ENCODE measurements around the gene C1QTNF1.
A peak's percentile ranks its signal among the peaks of the same experiment; 100 is the strongest.
"Not testable (repeated sequence)": the region's sequence is repeated elsewhere in the genome, so short reads cannot be mapped to it uniquely, and the experiment has no call there.

Gene C1QTNF1

DNA sequence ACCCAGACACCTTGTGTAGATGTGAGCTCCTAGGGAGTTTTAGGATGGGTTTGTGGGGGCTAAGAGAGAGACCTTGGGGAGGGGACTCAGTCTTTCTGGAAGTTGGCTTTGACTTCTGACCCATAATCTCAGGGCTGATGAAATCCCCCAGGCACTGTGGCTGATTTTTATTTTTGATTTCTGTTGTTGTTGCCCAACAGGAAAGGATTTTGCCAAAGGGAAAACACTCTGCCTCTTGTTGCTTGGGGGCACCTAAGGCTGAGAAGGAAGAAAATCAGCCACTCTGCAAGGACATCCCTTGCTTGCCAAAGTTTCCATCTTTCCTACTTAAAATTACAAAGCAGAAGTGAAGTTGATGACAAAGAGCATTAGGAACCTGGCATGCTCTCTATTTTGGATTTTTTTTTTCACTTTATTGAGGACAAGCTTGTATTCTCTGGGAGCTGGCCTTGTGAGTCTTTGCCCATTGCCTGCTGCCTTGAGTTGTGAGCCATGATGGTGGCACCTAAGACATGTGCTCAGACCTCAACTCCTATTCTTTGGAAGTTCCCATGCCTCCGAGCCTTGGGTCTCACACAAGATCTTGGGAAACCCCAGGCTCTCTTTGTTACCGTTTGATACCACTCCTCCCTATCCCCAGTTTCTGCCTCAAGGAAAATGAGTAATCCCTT is 3.2 kb upstream of the C1QTNF1 start:
- no peak for TF ChIP-seq CTCF (IDR thresholded peaks at IDR 0.05; ENCODE audit: low read depth, low read length, missing control alignments)
- DNase-seq (ENCODE audit: extremely low read depth, low read depth), result no peak
- H3K4me3 ChIP-seq (replicated peaks; ENCODE audit: low read depth, low read length), result no peak overlapping the region

DNA sequence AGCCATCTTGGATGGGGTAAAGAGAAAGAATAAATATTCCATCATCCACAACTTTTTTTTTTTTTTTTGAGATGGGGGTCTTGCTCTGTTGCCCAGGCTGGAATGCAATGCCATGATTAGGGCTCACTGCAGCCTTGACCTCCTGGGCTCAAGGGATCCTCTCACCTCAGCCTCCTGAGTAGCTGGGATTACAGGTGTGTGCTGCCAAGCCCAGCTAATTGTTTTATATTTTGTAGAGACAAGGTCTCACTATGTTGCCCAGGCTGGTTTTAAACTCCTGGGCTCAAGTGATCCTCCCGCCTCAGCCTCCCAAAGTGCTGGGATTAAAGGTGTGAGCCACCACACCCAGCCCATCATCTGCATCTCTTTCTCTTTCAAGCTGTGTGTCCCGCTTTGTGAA is 2.0 kb upstream of the C1QTNF1 start:
- H3K4me3 ChIP-seq (replicated peaks; ENCODE audit: low read depth, low read length); DNase-seq (ENCODE audit: extremely low read depth, low read depth): not testable (repeated sequence)

GRCh38 chr17:79022507-79022991 is 1.4 kb upstream of the C1QTNF1 start:
- DNase-seq (ENCODE audit: extremely low read depth, low read depth), result no peak
- no peak overlapping the region for H3K4me3 ChIP-seq (replicated peaks; ENCODE audit: low read depth, low read length)
- no peak for TF ChIP-seq CTCF (IDR thresholded peaks at IDR 0.05; ENCODE audit: low read depth, low read length, missing control alignments)

DNA sequence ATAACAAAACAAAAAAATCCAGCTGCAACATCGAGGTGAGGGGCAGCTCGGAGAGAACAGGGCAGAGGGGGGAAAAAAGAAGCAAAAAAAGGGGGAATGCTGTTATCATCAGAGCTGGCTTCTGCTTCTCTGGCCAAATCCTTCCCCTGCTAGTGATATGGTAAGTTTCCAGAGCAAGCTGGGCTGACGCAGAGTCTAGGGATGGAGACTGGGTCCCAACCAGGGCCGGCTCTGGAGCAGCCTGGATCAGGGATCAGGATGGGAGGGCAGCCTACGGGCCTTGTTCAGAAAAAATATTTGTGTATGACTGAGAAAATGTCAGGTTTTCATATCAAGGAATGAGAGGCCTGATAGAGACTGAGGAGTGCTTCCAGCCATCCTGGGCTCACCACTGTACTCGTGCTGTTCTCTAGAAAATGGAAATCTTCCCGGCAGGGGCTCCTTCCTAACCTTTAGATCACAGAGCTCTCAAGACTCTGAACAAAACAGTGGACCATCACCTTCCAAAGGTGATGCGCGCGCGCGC is 726 bp upstream of the C1QTNF1 start:
- H3K4me3 ChIP-seq (replicated peaks; ENCODE audit: low read depth, low read length), result no peak overlapping the region
- TF ChIP-seq CTCF (IDR thresholded peaks at IDR 0.05; ENCODE audit: low read depth, low read length, missing control alignments), result no peak

DNA sequence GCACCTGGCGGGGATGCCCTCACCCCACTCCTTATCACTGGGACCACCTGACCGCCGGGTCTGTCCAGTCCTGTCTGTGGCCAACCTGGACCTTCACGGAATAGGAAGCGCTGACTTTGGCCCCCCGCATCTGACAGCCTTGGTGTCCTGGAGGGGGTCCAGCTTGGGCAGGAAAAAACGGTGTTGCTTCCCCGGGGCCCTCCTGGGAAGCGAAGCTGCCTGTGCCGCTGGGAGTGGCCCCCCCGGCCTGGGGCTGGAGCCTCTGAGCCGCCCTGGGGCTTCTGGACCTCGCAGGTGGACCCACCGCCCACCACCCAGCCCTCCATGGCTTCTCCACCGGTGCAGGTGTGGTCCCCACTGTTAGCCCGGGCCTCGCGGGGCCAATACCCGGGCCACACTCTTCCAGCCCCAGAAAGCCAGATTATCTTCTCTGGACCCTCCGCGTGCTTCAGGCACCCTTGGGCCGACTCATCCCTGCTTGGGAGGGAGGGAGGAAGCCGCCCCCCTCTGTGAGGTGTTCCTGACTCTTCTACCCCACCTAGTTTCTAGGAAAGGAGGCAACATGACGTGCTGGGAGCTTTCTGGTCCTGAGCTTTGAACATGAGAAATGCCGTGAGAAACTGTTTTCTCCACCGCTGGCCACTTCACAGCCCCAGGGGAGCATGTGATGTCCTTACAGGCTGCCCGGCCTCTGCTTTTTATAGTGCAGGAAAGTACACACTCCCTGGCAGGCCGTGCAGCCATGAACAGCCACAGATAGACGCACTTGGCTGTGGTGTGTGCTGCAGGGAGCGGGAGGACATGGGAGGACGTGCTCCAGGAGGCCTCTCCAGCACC is 1.1 kb downstream of the C1QTNF1 start:
- peak overlapping the region; percentile 54 for H3K4me3 ChIP-seq (replicated peaks; ENCODE audit: low read depth, low read length)

More for the DNA sequence above, 726 bp upstream of the C1QTNF1 start:
- no peak for DNase-seq (ENCODE audit: extremely low read depth, low read depth)

DNA sequence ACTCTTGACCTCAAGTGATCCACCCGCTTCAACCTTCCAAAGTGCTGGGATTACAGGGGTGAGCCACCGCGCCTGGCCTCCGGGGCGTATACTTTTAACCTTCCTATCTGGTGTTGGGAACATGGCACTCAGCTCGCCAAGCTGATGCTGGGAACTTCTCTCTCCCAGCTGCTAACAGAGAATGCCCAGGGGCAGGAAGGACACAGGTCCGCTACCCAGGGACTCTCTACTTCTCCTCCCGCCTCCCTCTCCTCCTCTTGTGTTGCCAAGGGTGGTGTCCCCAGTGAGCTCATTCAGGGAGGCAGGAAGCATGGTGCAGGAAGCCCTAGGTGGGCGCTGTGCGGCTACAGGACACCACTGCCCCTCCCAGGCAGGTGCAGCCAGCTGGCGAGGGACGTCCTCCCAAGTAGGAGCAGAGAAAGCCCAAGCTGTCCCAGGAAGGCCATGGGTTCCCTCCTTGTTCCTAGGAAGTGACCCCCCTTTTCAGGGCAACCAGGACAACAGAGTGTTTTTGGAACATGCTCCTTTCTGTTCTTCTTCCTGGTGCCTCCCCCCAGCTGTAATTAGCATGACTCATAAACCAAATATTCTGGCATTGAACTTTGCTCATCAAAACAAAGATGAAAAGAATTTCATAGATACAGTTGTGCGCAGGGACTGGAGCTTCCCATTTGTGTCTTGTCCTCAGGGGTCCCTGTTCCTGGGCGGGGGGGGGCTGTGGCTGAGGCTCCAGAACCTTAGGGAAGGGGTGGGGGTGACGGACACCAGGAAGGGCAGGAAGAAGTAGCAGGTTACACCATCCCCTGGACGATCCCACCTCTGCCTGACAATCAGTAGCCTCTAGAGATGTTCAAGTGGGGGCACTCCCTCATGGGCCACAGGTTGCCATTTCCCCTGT is 2.7 kb downstream of the C1QTNF1 start:
- no peak for TF ChIP-seq CTCF (IDR thresholded peaks at IDR 0.05; ENCODE audit: low read depth, low read length, missing control alignments)
- no peak overlapping the region for H3K4me3 ChIP-seq (replicated peaks; ENCODE audit: low read depth, low read length)
- DNase-seq (ENCODE audit: extremely low read depth, low read depth), result peak; percentile 72

More for the DNA sequence above, 1.1 kb downstream of the C1QTNF1 start:
- DNase-seq (ENCODE audit: extremely low read depth, low read depth), result no peak
- no peak for TF ChIP-seq CTCF (IDR thresholded peaks at IDR 0.05; ENCODE audit: low read depth, low read length, missing control alignments)
